CD4-positive, alpha-beta T cell treated with Interleukin-10 for 1 hour (primary cell): ENCODE measurements around the gene MFSD11.
"Not testable (repeated sequence)": the region's sequence is repeated elsewhere in the genome, so short reads cannot be mapped to it uniquely, and the experiment has no call there.

Source experiments
- DNase-seq: peaks from one replicate; pipeline ENCODE4 v3.0.0-alpha.2; 2020

The MFSD11 gene

DNA sequence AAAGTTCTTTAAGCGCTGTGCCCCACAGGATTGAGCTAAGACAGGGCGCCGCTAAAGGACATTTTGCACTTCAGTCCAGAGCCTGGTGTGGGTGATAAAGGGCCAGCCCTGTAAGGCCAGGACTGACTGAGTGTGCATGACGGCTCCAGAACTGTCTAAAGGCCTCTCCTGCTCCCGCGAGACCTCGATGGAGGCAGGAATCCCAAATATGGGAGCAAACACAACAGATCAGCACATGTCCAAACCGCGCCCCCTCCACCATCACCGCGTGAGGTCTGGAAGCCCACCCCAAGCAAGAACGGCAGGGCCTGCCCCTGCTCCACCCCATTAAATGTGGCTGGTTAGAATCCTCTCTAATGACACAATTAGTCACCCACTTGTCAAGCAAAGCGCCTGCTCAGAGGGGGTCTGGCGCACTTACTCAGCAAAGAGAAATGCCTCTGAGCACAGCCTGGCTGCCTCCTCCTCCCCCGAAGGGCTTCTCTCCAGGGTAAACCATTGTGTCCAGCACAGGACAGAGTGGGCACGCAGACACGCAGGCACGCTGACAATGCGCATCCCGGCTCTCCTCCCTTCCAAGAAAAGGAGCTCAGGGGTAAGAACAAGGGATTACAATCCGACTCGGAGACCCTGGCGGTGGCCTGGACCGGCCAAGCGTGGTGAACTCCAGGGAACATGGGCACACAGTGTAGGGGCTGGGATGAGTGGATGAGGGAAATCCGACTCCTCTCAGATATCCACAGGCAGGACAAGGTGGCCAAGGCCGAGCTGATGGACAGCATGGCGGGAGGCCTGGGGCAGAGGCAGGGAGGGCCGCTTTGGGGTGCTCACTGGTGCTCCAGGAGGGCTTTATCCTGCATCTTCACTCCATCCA lies 28.6 kb upstream of the MFSD11 start:
- DNase-seq = no peak

DNA sequence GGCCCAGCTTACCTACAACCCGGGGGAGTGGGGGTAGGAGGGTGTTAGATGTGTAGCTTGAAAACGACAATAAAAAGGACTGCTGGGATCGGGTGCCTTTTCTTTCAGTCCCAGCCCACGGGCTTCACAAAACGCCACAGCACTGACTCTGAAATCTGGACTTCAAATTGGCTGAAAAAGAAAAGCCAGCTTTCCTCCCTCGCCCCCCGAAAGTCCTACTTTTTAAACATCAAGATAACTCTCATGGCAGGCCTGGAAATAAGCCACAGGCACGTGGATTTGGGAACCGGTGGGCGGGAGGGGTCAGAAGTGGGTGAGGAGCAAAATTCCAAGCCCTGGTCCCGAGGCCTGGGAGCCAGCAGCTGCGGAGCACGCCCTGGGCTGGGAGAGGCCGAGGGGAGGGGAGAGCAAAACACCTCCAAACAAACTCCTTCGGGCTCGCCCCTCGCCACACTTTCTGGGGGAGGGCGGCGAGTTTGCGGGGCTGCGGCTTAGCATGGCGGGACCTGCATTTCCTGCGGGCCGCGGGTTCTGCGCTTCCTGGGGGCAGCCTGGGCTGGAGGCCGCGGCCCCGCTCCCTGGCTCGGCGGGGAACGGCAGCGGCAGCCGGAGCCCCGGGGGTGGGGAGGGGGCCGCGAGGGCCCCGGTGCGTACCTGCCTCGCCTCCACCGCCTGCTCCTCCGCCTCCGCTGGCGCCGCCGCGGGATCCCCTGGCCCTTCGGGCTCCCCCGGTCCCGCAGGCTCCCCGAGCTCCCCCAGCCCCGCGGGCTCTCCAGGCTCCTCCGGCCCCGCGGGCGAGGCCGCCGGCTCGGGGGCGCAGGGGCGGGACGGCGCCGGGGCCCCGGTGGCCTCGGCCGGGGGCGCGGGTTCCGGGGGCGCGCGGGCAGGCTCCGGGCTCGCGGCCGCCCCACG lies 27.7 kb upstream of the MFSD11 start:
- DNase-seq = not testable (repeated sequence)

DNA sequence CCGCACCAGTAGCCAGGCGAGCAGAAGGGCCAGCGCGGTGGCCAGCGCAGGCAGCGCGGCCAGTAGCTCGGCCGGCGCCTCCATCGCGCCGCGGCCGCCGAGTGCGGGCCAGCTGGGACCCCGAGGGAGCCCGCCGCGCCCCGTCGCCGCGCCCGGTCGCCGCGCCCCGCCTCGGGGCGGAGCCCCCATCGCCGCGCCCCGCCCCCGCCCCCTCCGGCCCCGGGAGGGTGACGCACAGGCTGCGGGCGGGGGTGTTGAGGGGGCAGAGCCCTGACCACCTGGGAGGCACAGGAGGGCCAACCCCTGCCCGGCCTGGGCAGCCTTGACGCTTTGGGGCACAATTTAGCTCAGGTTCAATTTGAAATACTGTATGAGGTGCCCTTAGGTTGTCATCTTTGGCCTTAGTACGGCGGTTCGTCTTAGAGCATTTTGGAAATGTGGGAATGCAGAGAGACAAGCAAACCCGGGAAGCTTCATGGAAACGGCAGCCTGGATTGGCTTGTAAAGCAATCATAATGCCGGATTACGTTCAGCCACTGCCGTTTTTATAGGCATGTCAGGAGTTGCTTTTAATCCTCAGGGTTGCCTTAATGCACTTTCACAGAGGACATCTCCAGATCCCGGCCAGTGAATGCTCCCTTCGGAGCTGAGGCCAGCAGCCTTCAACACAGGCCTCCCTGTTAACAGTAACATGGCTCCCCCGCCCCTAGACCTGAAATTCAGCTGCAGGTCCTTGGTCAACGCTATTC lies 26.9 kb upstream of the MFSD11 start, which contains the start of gene MXRA7:
TSS of gene MXRA7 (minus strand) at position 103 of the 749 bp plus-strand sequence. CDS start at position 84, 19 bp downstream.
- peak; percentile 66 for DNase-seq

DNA sequence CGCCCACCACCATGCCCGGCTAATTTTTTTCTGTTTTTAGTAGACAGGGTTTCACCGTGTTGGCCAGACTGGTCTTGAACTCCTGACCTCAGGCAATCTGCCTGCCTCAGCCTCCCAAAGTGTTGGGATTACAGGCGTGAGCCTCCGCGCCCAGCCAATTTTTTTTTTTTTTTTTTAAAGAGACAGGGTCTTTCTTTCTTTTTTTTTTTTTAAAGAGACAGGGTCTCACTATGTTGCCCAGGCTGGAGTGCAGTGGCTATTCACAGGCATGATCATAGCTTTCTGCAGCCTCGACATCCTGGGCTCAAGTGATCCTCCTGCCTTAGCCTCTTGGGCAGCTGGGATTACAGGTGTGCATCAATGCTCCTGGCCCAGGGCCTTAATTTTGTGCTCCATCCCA lies 25.6 kb upstream of the MFSD11 start:
- DNase-seq = not testable (repeated sequence)

DNA sequence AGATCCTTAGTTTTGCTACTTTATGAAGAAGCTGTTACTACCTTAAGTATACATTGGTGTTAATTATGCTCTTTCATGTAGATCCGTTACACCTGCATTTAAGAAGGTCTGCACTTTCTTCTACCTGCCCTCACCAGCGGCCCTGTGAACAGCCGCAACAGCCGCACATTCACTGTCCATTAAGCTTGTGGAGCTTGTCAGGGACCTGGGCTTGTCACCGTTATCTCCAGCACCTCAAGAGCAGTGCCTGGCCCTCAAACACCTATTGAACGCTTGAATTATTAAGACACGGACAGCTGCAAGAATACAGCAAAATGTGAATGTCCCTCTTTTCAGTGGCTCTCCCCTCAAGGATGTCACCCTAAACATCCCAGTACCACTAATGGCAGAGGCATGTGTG lies 24.2 kb upstream of the MFSD11 start:
- DNase-seq = no peak

DNA sequence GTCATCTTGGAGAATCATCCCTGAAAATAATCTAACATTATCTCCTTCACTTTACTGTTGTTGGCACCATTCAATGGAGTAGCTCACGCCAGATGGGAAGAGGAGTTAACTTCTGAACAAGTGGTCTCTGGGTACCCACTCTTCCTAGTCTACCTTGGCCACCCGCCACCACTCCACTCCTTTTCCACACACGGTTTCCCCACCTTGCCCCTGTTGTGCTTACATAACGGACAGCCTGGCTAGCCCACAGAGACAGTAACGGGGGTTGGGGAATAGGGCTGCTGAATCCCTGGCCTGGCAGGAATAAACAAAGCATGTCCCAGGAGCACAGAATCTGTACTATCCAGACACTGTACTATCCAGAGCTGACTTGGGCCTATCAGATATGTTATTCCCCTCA lies 23.6 kb upstream of the MFSD11 start:
- DNase-seq = no peak

DNA sequence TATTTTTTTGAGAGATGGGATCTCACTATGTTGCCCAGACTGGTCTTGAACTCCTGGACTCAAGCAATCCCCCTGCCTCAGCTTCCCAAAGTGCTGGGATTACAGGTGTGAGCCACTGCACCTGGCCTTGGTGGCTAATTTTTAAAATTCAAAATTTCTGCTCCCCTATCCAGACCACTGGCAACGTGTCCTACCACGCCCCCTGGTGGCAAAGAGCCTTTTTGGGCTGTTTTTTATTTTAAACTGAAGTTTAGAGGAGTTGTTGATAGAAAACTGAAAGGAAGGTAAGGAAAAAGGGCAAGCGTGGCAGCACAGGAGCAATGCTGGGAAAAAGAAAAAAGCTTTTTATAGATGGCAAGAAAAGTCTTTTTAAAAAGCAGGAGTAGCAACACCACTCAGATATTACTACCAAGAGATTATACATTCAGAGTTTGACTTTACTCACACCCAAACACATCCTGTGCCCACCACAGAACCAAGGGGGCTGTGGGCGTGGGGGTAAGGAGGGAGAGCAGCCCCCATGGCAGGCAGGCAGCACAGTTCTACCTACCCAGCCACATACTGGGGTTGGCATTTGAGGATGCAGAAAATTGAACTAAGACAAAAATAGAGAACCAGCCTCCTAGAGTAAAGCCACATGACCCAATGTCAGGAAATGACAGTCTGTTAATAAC lies 23.0 kb upstream of the MFSD11 start:
- peak; percentile 81 for DNase-seq

DNA sequence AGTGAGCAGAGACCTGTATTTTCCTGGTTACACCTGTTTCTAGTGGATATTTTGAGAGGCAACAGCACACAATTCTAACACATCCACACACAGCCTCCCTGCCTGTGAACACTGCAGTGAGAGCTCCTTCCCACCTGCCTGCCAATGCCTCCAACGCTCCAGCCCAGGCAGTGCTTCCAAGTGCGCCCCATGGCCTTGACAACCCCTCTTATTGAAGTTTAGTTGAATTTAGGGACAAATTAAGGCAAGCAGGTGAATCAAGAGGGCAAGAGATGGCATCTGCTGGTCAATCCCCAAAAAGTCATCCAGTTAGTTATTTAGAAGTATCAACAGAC lies 22.5 kb upstream of the MFSD11 start:
- DNase-seq = no peak

DNA sequence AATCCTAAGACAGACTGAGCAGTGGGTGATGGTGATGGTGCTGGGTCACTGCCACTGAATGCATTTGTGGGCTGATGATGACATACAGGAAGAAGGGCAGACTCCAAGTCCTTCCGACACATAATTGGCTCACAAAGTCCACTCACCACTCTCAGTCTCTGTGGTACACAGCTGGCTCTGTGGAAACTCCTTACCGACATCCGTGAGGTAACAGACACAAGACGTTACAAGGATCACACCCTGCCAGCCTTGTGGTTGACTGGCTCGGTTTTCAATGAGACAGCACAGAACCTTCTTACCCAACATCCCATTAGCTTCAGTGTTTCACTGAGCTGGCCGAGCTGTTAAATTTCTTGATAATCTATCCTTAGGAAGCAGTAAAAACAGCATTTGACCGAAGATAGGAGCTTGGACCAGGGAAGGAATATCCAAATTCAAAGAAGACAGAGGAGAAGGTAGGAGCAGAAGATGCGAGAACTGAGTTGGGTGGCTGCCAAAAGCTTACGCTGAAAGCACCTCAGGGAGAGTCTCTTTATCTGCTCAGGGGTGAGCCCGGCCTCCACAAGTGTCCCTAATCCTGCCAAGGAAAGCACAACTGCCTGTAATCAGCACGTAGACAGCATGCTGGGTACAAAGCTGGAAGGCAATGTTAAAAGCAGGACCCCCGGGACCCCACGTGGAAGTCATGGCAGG lies 21.6 kb upstream of the MFSD11 start:
- DNase-seq = peak; percentile 87

DNA sequence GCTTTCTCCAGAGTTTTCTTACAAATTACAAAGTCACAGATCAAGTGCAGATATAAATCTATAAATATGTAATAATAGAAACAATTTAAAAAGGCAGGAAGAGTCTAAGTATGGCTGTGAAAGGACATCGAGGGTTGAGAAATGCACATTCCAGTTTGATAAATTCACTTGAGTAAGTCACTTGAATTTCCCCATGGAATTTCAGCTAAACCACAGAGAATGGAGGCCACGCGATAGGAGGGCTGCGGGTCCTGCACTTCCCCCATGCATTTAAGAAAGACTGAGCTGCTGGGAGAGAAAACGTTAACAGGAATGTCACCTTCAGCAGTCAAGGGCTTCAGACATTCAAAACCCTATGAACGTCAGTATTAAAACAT lies 21.1 kb upstream of the MFSD11 start:
- no peak for DNase-seq

DNA sequence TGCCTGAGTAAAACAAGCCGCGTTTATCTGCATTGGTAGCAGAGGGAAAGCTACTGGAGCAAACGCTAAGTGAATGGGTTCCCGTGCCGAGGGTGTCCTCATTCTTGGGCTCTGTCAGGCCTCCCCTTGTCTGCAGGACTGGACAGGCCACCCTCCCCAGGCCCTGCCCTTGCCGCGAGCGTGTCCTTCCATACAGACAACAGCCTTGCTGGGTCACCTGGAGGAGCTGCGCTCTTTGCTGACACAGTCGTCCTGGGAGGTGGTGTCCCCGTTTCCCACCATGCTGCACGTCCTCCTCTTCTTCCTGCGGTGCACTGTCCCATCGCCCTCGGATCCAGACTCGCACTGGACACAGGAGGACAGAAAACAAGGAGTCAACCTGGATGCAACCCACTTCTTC lies 19.4 kb upstream of the MFSD11 start:
- no peak for DNase-seq

DNA sequence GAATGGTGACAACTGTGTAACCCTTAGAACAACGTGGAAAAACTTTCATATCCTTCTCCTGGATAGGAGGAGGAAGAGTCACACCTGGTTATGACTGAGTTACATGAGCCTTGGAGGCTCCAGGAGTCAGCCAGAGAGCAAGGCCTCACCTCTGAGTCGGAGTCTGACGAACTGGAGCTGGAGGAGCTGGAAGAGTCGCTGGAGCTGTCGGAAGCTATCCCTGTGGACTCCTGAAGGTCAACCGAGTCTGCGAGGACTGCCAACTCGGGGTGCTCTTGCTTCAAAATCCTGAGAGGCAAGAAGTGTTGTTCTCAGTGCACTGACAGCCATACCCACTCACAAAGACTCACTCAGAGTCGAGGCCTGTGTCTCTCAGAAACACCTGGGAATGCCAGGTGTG lies 17.7 kb upstream of the MFSD11 start:
- DNase-seq = no peak

DNA sequence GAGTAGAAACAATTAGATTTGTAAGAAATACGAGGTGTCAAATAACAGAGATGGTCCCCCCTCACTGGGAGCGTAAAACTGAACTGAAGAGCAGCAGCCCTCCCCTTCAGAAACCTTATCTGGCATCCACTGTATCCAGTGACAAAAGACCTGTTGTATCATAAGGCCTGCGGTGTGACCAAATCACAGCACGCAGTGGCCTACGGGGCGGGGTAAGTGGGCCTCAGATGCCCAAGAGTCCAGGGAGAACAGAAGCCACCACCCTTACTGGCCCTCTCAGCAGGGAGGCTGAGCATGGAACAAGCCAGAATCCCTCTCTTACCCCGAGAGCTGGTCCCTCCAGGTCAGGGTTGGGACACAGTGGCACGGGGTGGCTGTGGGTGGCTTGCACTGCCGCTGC lies 17.0 kb upstream of the MFSD11 start:
- no peak for DNase-seq

DNA sequence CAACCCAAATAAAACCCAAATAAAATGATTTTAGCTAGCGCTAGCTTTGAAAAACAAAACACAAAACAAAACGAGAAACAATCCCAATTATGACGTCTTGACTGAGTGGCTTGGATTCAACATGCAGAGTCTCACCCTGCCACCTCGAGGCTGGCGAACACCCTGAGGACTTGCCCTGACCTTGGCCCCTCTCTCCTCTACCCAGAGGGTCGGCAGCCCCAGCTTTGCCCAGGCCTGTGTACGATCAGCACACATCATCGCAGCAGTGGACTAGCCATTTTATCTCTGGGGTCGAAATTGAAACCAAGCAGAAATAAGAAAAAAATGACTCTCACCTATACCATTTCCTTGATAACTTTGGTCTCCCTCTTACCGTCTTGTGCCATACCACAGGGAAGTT lies 16.5 kb upstream of the MFSD11 start:
- DNase-seq = no peak

DNA sequence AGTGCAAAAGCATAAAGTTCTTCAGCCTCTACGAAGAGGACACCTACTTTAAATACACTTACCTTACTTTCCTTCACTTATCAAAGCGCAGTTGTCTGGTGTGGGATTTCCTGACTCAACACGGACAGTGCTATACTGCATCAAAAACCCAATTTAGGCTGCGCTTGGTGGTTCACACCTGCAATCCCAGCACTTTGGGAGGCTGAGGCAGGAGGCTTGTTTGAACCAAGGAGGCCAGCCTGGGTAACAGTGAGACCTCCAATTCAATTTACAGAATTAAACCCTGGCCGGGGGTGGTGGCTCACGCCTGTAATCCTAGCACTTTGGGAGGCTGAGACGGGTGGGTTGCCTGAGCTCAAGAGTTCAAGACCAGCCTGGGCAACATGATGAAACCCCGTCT lies 15.6 kb upstream of the MFSD11 start:
- DNase-seq = no peak

DNA sequence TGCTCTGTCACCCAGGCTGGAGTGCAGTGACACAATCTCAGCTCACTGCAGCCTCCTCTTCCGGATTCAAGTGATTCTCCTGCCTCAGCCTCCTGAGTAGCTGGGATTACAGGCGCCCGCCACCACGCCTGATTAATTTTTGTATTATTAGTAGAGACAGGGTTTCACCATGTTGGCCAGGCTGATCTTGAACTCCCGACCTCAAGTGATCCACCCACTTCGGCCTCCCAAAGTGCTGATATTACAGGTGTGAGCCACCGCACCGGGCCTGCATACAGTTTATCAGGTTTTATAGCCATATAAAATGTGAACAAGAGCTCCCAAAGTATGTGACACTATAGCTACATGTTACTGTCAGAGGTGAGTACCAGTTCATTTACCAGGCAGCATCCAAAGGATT lies 14.9 kb upstream of the MFSD11 start:
- not testable (repeated sequence) for DNase-seq

DNA sequence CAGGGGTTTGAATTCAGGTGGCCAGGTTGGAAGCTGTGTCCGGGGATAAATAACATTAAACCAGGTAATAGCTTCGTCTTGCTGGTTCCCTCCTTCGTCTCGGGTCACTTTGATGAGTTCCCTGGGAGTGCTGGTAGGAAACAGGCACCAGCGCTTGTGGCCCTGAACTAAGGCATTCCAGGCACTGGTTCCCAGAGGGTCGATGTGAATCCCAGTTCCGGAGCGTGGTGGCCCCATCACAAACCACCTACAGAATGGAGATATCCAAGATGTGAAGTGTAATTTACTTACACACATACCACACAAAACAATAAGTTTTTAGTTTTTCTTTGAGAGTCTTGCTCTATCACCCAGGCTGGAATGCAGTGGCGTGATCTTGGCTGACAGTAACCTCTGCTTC lies 14.1 kb upstream of the MFSD11 start:
- no peak for DNase-seq

DNA sequence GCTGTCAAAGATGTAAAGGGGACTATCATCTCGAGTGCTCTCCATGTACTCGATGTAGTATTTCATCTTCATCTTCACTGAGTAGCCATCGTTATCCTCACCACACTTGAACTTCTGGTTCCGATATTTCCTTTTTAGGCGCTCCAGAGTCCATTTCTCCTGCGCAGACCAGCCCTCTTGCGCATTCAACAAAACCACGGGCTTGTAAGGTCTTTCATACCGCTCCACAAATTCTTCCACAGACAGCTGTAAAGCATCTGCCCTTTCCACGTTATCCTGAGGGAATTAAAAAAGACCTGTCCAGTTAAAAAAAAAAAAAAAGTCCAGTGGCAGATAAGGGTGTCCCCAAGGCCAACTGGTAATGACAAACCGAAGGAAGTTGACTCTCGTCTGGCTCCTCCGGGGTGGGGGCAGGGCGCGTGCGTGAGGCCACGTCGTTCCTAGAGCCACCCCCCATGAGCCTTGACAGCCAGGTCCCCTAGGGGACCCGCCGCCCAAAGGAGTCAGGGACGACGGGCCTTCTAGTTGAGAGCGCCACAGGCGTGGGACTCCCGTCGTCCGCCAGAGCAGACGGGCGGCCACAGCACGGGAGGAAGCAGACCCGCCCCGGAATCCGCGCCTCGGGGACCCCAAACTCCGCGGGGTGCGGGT lies 12.2 kb upstream of the MFSD11 start:
- DNase-seq = peak; percentile 76

DNA sequence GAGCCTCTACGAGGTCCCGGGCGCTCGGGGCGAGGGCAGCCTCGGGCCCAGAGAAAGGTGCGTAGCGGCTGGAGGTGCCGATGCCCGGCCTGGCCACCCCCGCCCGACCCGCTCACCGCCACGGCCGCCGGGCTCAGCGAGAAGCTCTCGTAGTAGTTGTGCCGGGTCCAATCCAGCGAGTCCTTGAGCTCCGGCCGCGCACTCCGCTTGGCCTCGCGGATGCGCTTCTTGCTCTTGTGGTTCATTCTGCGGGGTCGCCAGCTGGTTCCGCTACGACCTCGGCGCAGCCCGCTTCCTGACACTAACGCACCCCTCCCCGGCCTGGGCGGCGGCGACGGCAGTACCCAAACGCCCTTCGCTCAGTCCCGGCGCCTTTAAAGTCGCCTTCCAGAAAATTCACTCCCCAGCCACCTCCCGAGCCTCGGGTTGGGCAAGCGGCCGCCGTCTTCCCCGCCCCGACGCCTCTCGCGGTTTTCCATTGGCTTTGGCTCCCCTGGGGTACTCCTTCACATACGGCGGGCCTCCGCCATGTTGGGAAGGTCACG lies 11.6 kb upstream of the MFSD11 start, which contains the start of gene JMJD6:
TSS of gene JMJD6 (minus strand) at position 376 of the 545 bp plus-strand sequence. CDS start at position 245, 131 bp downstream.
- peak; percentile 97 for DNase-seq

DNA sequence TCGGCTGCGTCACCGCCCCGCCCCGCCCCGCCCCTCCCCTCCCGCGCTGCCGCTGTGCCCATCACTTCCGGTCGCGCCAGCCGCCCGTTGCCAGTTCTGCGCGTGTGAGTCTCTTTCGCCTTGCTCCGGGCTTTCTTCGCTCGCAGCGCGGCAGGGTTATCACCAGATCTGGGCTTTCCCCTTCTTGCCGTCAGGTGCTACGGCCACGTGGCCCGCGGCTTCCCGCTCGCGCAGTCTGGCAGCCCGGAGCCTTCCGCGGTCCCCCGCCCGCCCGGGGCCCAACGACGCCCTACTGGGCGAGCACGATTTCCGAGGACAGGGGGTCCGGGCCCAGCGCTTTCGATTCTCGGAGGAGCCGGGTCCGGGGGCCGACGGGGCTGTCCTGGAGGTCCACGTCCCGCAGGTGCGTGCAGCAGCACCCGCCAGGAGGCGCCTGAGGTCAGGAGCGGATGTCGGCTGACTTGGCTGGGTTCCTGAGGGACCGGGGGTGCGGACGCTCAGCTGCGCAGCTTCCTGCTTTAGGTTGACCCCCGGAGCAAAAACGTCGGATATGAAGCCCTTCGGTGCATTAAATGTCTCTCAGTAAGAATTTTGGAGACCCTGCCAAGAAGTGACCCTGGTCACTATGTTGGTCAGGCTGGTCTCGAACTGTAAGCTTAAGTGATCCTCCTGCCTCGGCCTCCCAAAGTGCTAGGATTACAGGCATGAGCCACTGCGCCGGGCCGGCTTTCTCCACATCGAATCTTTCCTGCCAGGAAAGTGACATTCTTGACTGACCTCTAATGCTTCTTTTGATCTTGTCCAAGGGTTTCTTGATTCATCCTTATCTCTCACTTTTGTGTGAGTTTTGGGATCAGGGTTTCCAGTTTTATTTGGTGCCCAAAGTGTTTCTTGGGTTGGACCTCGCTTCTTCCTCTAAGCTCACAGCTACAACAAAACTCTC lies 10.9 kb upstream of the MFSD11 start, which contains the start of gene METTL23:
TSS of gene METTL23 (plus strand) at position 64 of the 943 bp plus-strand sequence. CDS start 2,872 bp downstream, outside the sequence.
- no peak for DNase-seq
